Stimulated activated CD4-positive, alpha-beta T cell treated with anti-CD3 and anti-CD28 coated beads, Interleukin-4, amount 100 ng/mL, for 4 hours (primary cell): ENCODE data around the gene CAGE1.
"Not testable (repeated sequence)": the region's sequence is repeated elsewhere in the genome, so short reads cannot be mapped to it uniquely, and the experiment has no call there.

Experiments
- DNase-seq, 2 experiments: peaks; one replicate each; pipeline ENCODE4 v3.0.0-alpha.2; 2020

Gene CAGE1

DNA sequence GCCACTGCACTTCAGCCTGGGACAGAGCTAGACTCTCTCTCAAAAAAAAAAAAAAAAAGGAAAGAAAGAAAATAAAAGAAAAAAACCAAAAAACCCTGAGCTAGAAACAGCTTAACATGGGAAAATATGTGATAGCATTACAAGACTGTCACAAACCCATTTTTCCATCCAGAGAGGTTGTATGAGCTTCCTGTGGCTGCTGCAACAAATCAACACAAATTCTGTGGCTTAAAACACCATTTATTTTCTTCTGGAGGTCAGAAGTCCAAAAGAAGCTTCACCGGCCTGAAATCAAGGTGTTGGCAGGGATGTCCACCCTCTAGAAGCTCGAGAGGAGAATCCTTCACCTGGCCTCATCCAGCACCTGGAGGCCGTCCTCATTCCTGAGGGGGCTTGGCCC is 54.9 kb downstream of the CAGE1 start:
- DNase-seq, result no peak

DNA sequence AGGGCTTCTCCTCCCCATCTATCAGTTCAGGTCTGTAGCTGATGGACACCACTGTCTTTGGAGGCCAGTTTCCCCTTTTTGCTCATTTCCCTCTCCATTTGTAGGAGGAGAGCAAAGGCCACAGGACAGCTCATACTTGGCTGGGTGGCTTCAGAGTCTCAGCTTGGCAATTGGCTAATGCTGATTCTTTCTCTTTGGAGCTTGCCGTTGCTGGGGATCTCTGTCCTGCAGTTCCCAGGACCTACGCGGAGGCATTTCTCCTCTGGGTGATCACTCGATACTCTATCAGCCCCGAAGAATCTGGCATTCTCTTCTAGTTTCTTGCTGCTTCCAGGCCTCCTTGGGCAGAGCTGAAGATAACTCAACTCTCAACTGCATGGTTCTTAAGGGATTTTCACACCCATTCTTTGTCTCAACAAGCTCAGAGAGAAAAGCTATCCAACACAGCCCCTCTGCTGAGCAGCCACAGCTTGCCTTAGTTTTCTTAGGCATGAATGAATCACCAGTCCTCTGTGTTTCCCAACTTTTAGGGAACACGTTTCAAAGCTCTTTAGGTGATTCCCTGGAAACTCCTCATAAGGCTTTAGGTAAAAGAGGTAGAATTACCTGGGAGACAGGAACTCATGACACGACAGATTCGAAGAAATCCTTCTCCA is 57.3 kb downstream of the CAGE1 start:
- DNase-seq, result no peak

DNA sequence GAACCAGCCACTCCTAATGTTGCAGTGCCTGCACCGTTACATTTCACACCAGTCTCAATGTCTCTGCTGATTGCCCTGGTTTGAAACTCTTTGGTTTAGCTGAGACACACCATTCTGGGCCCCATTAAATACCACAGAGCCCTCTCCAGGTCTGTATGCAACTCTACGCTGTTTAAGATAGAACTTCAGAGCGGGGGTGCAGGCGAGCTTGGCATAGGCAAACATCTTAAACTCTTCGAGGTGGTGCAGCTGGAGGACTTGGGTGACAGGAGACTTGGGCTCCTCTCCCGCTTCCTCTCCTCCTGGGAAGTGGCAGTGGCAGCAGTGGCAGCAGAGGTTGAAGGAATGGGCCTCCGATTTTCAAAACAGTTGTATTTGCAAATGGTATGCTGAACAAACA is 58.1 kb downstream of the CAGE1 start:
- DNase-seq, result no peak

DNA sequence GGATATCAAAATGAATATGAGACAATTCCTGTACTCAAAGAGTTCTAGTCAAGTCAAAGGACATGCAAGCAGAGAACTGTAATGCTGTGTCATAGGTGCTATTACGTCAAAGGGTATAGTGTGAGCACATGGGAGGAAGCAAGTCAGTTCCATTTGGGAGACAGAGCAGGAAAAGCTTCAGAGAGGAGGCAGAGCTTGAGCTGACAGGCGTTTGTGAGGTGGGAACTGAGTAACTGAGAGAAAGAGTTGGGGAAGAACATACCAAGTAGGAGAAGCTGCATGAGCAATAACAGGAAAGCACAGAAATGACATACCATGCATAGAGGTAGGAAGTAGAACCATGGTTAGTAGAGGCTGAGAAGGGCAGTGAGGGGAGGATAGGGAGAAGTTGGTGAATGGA is 61.3 kb downstream of the CAGE1 start:
- DNase-seq, result no peak

DNA sequence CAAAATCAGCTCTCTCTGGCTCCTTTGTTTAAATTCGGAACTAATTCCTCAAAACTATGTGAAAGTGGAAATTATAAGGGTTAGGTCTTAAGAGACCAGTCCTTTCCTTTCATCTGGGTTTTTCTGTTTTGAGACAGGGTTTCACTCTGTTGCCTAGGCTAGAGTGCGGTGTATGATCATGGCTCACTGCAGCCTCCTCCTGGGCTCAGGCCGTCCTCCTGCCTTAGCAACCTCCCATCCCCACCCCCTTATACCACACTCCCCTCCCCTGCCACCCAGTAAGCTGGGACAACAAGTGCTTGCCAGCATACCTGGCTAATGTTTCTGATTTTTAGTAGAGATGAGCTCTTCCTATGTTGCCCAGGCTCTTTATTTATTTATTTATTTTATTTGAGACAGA is 63.8 kb downstream of the CAGE1 start:
- no peak for DNase-seq

DNA sequence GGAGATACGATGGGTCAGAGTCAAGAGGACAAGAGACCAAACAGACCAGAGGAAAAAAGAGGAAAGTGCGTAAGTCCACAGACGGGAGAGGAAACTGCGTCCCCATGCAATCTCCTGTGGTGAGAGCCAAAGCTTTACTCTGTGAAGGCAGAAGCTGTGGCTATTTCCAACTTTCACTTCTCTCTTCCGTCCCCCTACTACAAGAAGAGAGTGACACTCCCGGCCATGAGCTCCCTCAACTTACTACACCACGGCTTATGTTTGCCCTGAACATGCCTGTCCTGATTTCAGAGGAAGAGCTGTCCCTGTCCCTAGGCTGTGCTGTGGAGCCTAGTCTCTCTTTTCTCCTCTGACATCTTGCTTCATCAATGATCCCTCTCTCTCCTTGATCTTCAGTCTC is 65.0 kb downstream of the CAGE1 start:
- no peak for DNase-seq

DNA sequence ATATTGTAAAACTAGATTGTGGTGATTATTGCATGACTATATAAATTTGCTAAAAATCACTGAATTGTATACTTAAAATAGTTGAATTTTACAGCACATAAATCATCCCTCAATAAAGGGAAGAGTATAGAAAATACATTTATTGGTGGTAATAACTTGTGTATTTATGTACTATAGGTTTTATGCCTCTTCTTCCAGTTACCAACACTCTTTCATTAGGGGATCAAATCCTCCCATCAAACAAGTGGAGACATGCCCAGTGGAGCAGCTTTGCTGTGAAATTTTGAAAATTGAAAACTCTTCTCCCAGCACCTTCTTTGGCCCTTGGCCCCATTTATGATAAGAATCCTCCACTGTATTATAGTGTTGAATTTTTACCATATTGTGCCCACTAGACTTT is 66.5 kb downstream of the CAGE1 start:
- DNase-seq, result no peak

DNA sequence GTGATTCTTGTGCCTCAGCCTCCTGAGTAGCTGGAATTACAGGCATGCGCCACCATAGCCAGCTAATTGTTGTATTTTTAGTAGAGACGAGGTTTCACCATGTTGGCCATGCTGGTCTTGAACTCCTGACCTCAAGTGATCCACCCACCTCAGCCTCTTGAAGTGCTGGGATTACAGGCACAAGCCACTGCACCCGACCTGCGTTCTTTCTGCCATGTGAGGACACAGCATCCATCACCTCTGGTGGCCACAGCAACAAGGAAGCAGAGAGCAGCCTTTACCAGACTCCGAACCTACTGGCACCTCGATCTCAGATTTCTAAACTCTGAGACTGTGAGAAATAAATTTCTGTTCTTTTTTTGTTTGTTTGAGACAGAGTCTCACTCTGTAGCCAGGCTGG is 67.7 kb downstream of the CAGE1 start:
- DNase-seq, result not testable (repeated sequence)

DNA sequence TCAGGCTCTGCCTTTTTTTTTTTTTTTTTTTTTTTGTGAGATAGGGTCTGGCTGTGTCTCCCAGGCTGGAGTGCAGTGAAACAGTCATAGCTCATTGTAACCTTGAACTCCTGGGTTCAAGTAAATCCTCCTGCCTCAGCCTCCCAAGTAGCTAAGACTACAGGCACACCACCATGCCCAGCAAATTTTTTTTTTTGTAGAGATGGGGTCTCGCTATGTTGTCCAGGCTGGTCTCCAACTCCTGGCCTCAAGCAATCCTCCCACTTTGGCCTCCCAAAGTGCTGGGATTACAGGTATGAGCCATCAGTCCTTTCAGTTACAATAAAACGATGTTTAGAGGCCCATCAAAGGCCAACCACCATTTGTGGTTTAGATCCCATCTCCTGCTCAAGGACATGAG is 70.1 kb downstream of the CAGE1 start:
- DNase-seq, result not testable (repeated sequence)

DNA sequence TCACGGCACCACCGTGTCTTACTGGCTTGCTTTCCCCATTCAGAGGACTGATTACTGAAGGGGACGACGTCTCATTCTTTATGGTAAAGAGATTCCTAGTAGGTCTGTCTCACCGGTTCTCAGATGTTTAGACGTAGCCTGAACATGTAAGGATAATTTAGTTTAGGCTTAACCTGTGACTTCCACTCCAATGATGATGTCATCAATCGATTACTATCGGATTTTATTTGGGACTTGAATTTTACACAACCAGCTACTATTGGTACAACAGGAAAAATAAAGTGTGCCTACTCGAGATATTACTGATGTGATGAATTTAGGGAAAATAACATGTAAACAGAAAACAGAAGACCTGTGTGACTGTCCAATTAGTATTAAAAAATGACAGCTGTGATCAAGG is 72.0 kb downstream of the CAGE1 start:
- DNase-seq, result no peak

DNA sequence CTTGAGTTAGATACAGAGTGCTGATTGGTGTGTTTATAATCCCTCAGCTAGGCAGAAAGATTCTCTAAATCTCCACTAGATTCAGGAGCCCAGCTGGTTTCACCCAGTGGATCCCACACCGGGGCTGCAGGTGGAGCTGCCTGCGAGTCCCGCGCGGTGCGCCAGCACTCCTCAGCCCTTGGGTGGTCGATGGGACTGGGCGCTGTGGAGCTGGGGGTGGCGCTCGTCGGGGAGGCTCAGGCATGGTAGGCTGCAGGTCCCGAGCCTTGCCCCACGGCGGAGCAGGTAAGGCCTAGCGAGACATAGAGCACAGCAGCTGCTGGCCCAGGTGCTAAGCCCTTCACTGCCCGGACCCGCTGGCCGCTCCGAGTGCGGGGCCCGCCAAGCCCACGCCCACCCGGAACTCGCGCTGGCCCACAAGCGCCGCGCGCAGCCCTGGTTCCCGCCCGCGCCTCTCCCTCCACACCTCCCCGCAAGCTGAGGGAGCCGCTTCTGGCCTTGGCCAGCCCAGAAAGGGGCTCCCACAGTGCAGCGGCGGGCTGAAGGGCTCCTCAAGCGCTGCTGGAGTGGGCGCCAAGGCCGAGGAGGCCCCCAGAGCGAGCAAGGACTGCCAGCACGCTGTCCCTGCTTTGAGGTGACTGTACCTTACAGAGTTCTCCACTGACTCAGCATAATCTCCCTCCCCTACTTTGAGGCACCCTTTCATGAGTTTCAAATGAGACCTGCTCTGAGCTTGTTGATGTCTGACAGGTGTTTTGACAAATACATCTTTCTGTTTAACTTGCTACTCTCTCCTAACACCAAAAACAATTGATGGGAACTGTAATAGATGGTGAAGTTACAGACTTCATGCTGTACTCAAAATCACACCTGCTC is 72.6 kb downstream of the CAGE1 start:
- no peak for DNase-seq

DNA sequence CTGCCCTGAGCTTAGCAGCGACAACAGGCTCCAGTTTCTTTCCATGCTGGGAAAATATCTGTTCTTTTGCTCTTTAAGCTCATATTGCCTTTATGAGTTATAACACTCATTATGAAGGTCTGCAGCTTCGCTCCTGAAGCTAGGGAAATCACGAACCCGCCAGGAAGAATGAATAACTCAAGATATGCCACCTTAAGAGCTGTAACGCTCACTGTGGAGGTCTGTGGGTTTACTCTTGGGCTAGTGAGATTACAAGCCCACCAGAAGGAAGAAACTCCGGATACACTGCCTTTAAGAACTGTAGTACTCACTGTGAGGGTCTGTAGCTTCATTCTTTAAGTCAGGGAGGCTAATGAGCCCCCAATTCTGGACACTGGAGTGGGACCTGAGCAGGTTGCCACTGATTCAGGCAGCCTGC is 73.6 kb downstream of the CAGE1 start:
- DNase-seq, result no peak

DNA sequence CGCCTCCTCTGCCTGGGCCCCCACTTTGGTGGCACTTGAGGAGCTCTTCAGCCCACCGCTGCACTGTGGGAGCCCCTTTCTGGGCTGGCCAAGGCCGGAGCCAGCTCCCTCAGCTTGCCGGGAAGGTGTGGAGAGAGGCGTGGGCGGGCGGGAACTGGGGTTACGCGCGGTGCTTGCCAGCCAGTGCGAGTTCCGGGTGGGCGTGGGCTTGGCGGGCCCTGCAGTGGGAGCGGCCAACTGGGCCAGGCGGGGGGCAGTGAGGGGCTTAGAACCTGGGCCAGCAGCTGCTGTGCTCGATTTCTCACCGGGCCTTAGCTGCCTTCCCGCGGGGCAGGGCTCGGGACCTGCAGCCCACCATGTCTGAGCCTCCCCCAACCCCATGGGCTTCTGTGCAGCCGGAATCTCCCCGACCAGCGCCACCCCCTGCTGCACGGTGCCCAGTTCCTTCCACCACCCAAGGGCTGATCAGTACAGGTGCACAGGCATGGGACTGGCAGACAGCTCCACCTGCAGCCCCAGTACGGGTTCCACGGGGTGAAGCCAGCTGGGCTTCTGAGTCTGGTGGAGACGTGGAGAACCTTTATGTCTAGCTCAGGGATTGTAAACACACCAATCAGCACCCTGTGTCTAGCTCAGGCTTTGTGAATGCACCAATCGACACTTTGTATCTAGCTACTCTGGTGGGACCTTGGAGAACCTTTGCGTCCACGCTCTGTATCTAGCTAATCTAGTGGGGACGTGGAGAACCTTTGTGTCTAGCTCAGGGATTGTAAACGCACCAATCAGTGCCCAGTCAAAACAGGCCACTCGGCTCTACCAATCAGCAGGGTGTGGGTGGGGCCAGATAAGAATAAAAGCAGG is 74.2 kb downstream of the CAGE1 start:
- DNase-seq, result not testable (repeated sequence)

DNA sequence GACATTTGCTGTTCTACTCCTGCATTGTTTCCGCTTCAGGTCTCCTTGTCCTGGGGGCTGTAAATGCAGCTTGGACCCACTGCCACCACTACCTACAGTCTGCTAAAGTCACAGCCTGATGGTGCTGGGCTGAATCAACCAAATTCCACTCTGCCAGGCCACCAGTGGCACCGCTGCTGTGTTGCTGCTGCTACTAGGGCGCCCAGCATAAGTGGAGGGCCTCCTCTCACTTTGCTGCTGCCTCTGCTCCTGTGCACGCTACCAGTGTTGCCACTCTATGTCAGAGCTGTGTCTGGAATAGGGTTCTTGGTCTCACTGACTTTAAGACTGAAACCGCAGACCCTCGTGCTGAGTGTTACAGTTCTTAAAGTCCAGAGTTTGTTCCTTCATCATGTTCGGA is 75.1 kb downstream of the CAGE1 start:
- DNase-seq, result no peak

DNA sequence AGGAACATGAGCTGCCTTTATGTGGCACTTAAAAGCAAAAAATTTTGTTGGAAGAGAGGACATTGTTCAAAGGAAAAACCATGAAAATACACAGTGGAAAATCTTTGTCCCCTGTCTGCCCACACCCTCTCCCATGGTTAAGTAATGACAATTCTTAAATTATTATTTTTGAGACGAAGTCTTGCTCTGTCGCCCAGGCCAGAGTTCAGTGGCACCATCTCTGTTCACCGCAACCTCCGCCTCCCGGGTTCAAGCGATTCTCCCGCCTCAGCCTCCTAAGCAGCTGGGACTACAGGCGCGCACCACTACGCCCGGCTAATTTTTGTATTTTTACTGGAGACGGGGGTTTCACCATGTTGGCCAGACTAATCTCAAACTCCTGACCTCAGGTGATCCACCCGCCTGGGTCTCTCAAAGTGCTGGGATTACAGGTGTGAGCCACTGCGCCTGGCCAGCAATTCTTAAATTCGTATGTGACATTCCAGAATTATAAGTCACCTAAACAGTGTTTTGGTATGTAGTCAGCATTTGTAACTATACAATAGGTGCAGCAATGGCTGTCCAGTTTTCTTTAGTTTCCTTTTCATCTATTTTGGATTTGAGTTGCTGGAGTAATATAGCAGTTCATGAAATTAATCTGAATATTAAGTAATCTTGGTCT is 75.9 kb downstream of the CAGE1 start:
- DNase-seq, result no peak

DNA sequence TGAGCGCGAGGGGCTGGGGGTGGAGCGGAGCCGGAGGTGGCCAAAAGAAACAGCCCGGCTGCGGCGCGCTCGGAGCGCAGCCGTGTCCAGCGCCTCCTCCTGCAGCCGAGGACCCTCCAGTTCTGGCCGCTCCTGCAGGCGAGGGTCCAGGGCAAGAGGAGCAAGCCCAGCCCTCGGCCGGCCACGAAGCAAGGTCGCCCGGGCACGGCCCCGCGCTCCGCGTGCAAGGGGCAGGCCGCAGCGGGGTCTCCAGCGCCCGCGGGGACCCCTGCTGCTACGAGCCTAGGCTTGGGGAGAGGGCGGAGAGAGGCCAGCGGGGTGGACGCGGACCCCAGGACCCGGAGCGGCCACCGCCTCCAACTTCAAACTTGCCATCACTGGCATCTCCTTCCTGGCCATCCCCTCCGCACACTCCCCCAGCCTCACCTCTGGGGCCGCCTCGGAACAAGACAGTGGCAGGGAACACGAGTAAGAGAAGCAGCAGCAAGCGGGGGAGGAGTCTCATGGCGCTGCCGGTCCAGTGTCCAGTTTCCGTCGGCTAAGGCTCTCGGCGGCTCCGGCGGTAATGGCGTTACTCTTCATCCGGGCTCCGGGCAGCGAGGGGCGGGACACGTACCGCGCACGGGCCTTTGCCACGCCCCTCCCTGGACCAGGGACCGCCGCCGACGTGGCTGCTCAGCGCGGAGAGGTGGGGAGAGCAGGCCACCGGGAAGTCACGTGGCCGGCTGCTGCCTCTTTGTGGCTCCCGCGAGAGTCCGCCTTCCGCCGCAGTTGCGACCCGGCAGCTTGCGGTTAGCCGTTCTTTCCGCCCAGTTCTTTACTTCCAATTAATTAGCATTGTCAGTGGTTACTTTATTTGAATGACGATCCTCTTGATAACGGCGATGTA is 76.7 kb downstream of the CAGE1 start, which contains the start of gene SSR1:
SSR1 (minus strand) TSS at position 584 of the 889 bp plus-strand sequence; CDS start at position 505, 79 bp downstream.
- peak; percentile 93 for DNase-seq

DNA sequence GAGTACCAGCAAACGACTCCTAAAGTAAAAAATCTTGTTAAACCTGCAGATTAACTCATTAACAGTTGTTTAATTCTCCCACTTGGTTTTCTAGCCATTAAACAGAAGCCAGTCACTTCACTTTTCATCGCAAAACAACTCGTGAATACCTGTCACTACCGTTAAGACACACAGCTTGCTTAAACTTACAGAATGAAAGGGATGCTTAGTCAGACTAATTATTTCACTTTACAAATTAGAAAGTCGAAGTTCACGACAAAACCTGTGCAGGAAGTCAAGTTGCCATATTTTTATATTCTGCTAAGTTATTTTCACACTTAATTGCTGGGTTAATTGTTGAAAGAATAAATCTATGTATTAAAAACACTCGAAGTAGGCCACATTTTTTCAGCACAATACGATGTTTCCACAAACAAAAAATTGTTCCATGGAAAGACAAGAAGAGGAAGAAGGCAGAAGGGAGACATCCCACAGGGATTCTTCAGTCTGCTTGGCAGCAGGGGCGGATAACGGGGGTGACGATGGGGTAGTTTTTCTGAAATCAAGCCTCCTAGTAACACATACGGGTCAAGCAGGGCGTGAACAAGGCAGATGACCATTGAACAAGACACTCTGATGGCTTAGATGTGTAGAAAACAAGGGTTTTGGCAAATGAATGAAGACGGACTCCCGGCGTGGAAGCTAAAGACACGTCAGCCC is 77.5 kb downstream of the CAGE1 start:
- no peak for DNase-seq

DNA sequence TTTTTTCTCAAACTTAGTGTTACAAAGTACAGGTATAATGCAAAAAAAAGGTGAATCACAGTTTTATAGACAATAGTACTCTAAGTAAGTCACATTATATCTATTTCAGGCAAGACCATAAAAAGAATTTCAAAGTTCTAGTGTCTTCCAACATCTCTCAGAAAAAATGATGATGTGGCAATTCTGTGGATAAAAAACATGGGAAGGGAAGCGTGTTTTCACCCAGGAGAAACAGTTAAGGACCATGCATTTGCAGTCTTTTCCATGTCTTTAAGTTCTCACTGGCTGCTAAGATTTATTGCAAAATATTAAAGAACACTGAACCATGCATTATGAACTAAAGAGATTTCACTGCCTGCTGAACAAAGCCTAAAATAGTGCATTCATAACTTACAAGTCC is 78.4 kb downstream of the CAGE1 start:
- no peak for DNase-seq

DNA sequence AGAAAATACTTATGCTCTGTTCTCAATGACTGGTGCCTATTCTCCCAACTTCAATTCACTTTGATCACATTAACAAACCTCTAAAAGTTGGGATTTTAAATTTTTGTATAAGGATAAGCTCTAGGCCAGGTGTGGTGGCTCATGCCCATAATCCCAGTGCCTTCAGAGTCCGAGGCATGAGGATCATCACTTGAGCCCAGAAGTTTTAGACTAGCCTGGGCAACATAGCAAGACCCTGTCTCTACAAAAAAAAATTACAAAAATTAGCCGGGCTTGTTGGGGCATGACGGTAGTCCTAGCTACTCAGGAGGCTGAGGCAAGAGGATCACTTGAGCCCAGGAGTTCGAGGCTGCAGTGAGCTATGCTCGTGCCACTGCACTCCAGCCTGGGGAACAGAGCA is 80.5 kb downstream of the CAGE1 start:
- no peak for DNase-seq

DNA sequence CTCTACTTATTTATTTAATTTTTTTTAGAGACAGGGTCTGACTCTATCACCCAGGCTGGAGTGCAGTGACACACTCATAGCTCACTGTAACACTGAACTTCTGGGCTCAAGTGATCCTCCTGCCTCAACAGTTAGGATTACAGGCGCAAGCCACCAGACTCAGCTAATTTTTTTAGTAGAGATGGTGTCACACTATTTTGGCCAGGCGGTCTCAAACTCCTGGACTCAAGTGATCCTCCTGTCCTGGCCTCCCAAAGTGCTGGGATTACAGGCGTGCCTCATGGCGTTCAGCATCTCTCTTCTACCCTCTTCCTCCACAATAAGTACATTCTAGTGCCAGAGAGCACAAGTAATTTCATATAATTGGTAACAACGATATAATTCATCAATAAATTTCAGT is 82.0 kb downstream of the CAGE1 start:
- DNase-seq, result no peak

DNA sequence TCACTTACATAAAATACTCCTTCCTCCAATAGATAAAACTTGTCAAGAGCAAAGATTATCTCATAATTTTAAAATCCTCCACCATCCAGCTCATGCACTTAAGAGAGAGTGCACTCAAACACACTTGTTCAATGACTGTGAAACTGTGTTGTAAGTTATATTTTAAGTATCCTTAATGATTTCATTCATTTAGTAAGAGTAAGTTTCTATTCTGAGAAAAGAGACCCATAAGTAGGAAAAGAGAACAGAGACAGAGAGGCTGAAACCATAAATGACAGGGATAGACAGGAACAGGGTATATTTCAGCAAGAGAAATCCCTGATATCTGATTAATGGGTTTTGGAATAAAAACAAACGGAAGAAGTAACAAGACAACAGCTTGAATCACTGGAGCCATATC is 84.7 kb downstream of the CAGE1 start:
- no peak for DNase-seq
